ENCODE results near the gene ZNF280B.
"Not testable (repeated sequence)": the region's sequence is repeated elsewhere in the genome, so short reads cannot be mapped to it uniquely, and the experiment has no call there.

ZNF280B gene

DNA sequence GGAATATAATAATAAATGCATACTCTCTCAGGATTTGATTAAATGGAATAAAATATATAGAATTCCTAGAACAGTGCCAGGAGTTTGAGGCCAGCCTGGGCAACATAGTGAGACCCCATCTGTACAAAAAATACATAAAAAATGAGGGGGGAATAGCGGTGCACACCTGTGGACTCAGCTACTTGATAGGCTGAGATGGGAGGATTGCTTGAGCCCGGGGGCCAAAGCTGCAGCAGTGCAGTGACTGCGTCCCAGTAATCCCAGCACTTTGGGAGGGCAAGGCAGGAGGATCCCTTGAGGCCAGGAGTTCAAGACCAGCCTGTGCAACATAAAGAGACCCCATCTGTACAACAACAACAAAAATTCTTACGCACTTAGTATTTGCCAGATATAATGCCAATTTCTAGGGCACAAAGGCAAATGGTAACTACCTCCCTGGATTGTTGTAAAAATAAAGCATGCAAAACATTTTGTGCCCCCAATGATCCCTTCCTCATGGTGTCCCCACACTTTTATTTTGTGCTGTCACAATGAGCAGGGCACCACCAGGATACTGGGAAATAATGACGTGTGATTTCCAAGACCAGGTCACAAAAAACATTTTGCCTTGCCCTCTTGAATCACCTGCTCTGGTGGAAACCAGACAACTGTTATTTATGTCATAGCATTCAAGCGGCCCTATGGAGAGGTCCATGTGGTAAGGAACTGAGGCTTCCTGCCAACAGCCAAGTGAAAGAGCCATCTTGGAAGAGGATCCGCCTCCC, 29.9 kb upstream of the ZNF280B start:
- H3K9me3 ChIP-seq (ENCODE audit: low read depth, low read length): no peaks in the 10 kb centered on the region
- H3K27ac ChIP-seq: no peak overlapping the region
- no peak overlapping the region for H3K4me3 ChIP-seq
- H3K36me3 ChIP-seq (ENCODE audit: insufficient read depth, low read length): no peaks in the 10 kb centered on the region
- no peak for DNase-seq (ENCODE audit: low read depth, low spot score)
- no peak for TF ChIP-seq EZH2 (IDR thresholded peaks at IDR 0.05)
- no peak for TF ChIP-seq POLR2AphosphoS5 (IDR thresholded peaks at IDR 0.05; ENCODE audit: borderline replicate concordance, low read depth, low read length)
- TF ChIP-seq FOXP2 (optimal IDR thresholded peaks at IDR 0.05; ENCODE audit: control extremely low read depth, extremely low read length, insufficient read depth): no peak
- no peak overlapping the region for H3K9ac ChIP-seq (ENCODE audit: insufficient read length)

DNA sequence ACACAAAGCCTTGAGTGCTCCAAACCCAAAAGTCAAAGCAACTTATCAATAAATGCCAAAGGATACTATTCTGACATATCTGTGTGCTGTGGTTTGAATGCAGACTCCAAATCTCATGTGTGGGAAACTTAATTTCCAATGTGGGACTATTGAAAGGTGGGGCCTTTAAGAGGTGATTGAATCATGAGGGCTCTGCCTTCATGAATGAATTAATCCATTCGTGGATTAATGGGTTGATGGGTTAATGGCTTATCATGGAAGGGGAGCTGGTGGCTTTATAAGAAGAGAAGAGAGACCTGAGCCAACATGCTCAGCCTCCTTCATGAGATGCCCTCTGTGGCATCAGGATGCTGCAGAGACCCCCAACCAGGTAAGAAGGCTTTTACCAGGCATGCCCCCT, 28.4 kb upstream of the ZNF280B start:
- Histone ChIP-seq H3K36me3 (ENCODE audit: insufficient read depth, low read length) (no peaks in the 10 kb centered on the region), H3K27ac (no peak overlapping the region), H3K9me3 (ENCODE audit: low read depth, low read length) (no peaks in the 10 kb centered on the region), H3K9ac (ENCODE audit: insufficient read length) (no peak overlapping the region), H3K4me3 (no peak overlapping the region)
- no peak for DNase-seq (ENCODE audit: low read depth, low spot score)
- no peak for TF ChIP-seq POLR2AphosphoS5 (IDR thresholded peaks at IDR 0.05; ENCODE audit: borderline replicate concordance, low read depth, low read length)
- no peak for TF ChIP-seq EZH2 (IDR thresholded peaks at IDR 0.05)
- TF ChIP-seq FOXP2 (optimal IDR thresholded peaks at IDR 0.05; ENCODE audit: control extremely low read depth, extremely low read length, insufficient read depth): no peak

DNA sequence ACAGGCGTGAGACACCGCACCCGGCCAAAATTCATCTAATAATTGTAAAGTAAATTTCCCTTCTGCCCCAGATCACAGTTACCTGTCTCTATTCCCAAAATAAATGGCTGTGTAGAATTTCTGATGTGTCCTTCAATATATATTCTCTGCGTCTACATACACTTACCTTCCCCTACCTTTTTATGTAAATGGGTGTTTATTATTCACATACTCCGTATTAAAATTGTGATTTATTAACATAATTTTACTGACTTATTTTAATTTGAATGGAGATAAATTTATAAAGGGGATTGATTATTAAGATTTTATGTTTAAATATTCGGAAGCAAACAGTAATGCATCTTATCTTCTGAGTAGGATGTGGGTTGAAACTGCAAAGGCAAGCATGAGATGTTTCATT, 28.0 kb upstream of the ZNF280B start:
- H3K36me3 ChIP-seq (ENCODE audit: insufficient read depth, low read length): no peaks in the 10 kb centered on the region
- H3K9ac ChIP-seq (ENCODE audit: insufficient read length): no peak overlapping the region
- no peaks in the 10 kb centered on the region for H3K9me3 ChIP-seq (ENCODE audit: low read depth, low read length)
- DNase-seq (ENCODE audit: low read depth, low spot score): no peak
- TF ChIP-seq FOXP2 (optimal IDR thresholded peaks at IDR 0.05; ENCODE audit: control extremely low read depth, extremely low read length, insufficient read depth) (no peak), EZH2 (IDR thresholded peaks at IDR 0.05) (no peak), POLR2AphosphoS5 (IDR thresholded peaks at IDR 0.05; ENCODE audit: borderline replicate concordance, low read depth, low read length) (no peak)
- no peak overlapping the region for H3K27ac ChIP-seq
- no peak overlapping the region for H3K4me3 ChIP-seq

DNA sequence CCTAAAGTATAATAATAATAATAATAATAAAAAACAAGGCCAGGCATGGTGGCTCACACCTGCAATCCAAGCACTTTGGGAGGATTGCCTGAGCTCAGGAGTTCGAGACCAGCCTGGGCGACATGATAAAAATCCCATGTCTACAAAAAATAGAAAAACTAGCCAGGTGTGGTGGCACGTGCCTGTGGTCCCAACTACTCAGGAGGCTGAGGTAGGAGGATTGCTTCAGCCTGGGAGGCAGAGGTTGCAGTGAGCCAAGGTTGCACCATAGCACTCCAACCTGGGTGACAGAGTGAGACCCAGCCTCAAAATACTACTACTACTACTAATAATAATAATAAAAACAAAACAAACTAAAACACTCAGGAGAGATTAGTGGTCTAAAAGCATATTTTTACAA, 27.1 kb upstream of the ZNF280B start:
- DNase-seq (ENCODE audit: low read depth, low spot score): no peak
- H3K36me3 ChIP-seq (ENCODE audit: insufficient read depth, low read length): no peaks in the 10 kb centered on the region

DNA sequence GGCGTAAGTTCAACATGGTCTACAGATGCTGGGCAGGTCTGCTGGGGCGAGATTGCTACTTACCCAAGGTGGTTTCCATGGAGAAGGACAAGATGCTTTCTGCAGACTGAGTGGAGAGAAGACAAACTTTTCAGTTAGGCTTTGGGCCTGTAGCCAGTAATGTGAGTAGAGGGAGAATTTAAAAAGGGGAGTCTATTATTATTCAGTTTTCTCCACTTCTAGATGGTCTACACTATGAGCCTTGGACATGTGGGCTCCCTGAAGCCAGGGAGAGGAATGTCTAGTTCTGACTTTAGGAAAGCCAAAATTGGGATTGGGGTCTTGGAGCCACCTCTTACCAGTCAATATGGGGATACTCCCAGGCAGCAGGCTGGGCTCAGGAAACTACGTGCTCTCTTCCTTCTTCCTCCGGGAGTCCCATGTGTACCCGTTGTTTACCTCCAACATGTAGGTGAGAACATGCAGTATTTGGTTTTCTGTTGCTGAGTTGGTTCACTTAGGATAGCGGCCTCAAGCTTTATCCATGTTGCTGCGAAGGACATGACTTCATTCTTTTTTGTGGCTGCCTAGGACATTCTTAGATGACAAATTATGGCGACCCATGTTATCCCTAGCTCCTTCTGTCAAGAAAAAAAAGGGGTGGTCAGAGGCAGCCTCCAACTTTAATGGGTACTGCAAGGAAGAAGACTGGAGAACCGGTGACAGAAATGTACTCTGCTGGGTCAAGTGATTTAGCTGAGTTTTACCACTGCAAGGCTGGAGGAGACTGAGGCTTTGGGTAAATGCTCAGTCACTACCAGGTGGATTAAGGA, 26.3 kb upstream of the ZNF280B start:
- H3K27ac ChIP-seq: no peak overlapping the region
- no peak for TF ChIP-seq FOXP2 (optimal IDR thresholded peaks at IDR 0.05; ENCODE audit: control extremely low read depth, extremely low read length, insufficient read depth)
- no peak for TF ChIP-seq POLR2AphosphoS5 (IDR thresholded peaks at IDR 0.05; ENCODE audit: borderline replicate concordance, low read depth, low read length)
- TF ChIP-seq EZH2 (IDR thresholded peaks at IDR 0.05): no peak
- no peak overlapping the region for H3K4me3 ChIP-seq
- no peak for DNase-seq (ENCODE audit: low read depth, low spot score)
- H3K9ac ChIP-seq (ENCODE audit: insufficient read length): no peak overlapping the region
- H3K36me3 ChIP-seq (ENCODE audit: insufficient read depth, low read length): no peaks in the 10 kb centered on the region
- no peaks in the 10 kb centered on the region for H3K9me3 ChIP-seq (ENCODE audit: low read depth, low read length)

More for the DNA sequence above, 27.1 kb upstream of the ZNF280B start:
- no peak for TF ChIP-seq FOXP2 (optimal IDR thresholded peaks at IDR 0.05; ENCODE audit: control extremely low read depth, extremely low read length, insufficient read depth)
- TF ChIP-seq POLR2AphosphoS5 (IDR thresholded peaks at IDR 0.05; ENCODE audit: borderline replicate concordance, low read depth, low read length): no peak
- no peak for TF ChIP-seq EZH2 (IDR thresholded peaks at IDR 0.05)
- Histone ChIP-seq H3K27ac (no peak overlapping the region), H3K9ac (ENCODE audit: insufficient read length) (no peak overlapping the region), H3K4me3 (no peak overlapping the region), H3K9me3 (ENCODE audit: low read depth, low read length) (no peaks in the 10 kb centered on the region)

DNA sequence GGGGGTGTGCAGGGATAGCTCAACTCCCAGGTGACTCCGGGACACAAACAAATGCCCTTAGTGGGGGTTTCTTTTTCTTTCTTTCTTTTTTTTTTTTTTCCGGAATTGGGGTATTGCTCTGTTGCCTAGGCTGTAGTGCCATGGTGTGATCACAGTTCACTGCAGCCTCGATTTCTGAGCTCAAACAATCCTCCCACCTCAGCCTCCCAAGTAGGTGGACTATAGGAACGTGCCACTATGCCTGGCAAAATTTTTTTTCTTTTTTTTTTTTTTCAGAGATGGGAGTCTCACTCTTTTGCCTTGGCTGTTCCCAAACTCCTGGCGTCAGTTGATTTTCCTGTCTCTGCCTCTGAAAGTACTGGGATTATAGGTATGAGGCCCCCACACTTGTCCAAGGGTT, 25.3 kb upstream of the ZNF280B start:
- no peak overlapping the region for H3K4me3 ChIP-seq
- H3K9ac ChIP-seq (ENCODE audit: insufficient read length): no peak overlapping the region
- no peaks in the 10 kb centered on the region for H3K36me3 ChIP-seq (ENCODE audit: insufficient read depth, low read length)
- TF ChIP-seq EZH2 (IDR thresholded peaks at IDR 0.05): no peak
- no peak for TF ChIP-seq POLR2AphosphoS5 (IDR thresholded peaks at IDR 0.05; ENCODE audit: borderline replicate concordance, low read depth, low read length)
- TF ChIP-seq FOXP2 (optimal IDR thresholded peaks at IDR 0.05; ENCODE audit: control extremely low read depth, extremely low read length, insufficient read depth): no peak
- no peak for DNase-seq (ENCODE audit: low read depth, low spot score)
- H3K9me3 ChIP-seq (ENCODE audit: low read depth, low read length): no peaks in the 10 kb centered on the region
- H3K27ac ChIP-seq: no peak overlapping the region

DNA sequence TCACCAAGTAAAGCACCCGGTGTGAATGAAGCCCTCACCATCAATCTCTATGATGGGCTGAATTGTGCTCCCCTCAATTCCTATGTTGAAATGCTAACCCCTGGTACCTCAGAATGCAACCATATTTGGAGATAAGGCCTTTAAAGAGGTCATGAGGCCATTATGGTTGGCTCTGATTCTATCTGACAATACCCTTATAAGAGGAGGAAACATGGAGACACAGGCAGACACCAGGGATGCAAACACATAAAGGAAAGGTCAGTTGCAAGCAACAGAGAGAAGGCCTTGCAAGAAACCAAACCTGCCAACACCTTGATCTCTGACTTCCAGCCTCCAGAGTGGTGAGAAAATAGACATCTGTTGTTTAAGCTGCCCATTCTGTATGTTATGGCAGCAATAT, 24.9 kb upstream of the ZNF280B start:
- Histone ChIP-seq H3K36me3 (ENCODE audit: insufficient read depth, low read length) (no peaks in the 10 kb centered on the region), H3K9me3 (ENCODE audit: low read depth, low read length) (no peaks in the 10 kb centered on the region), H3K4me3 (no peak overlapping the region), H3K27ac (no peak overlapping the region), H3K9ac (ENCODE audit: insufficient read length) (no peak overlapping the region)
- TF ChIP-seq EZH2 (IDR thresholded peaks at IDR 0.05): no peak
- no peak for TF ChIP-seq FOXP2 (optimal IDR thresholded peaks at IDR 0.05; ENCODE audit: control extremely low read depth, extremely low read length, insufficient read depth)
- TF ChIP-seq POLR2AphosphoS5 (IDR thresholded peaks at IDR 0.05; ENCODE audit: borderline replicate concordance, low read depth, low read length): no peak
- no peak for DNase-seq (ENCODE audit: low read depth, low spot score)

DNA sequence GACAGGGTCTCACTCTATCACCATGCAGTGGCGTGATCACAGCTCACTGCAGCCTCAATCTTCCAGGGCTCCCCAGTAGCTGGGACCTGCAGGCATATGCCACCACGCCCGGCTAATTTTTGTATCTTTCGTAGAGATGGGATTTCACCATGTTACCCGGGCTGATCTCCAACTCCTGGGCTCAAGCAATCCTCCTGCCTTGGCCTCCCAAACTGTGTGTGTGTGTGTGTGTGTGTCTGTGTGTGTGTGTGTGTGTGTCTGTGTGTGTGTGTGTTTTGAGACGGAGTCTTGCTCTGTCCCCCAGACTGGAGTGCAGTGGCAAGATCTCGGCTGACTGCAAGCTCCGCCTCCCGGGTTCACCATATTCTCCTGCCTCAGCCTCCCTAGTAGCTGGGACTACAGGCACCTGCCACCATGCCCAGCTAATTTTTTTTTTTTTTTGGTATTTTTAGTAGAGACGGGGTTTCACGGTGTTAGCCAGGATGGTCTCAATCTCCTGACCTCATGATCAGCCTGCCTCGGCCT, 24.1 kb upstream of the ZNF280B start:
- H3K27ac ChIP-seq; H3K36me3 ChIP-seq (ENCODE audit: insufficient read depth, low read length); H3K9me3 ChIP-seq (ENCODE audit: low read depth, low read length); H3K4me3 ChIP-seq; H3K9ac ChIP-seq (ENCODE audit: insufficient read length); DNase-seq (ENCODE audit: low read depth, low spot score): not testable (repeated sequence)
